K562 (cell line): Measurements from ENCODE around the gene NUP98. TPM values are rescaled to one million over a fixed set of nuclear protein-coding genes. Genes with fewer than 3 reads are reported as not detected.

Experiments
- BHLHE40 ChIP-seq: IDR thresholded peaks from 2 replicates; pipeline ENCODE4 v1.6.1; 2011; ENCODE audit warnings: low read length, improper control_type of control experiment
- BRCA1 ChIP-seq, 2 experiments: fragments of 450-650 bp in 1 of 2; sonication (generic) in 1 of 2; formaldehyde crosslinking in 1 of 2; IDR thresholded peaks; 2 replicates each; pipeline versions ENCODE4 v1.5.0 to v1.6.1; 2017 to 2020; ENCODE audit warnings: mild to moderate bottlenecking in 1 of 2, missing genetic modification reagents in 1 of 2
- CAMTA2 ChIP-seq: fragments of 250-450 bp; sonication (Bioruptor Pico); conservative IDR thresholded peaks from 2 replicates; pipeline ENCODE4 v1.5.1; 2022
- CBFB ChIP-seq: sonication (generic); formaldehyde crosslinking; IDR thresholded peaks from 2 replicates; pipeline ENCODE4 v1.4.0; 2020; ENCODE audit warnings: mild to moderate bottlenecking, missing genetic modification reagents
- CHD1 ChIP-seq: fragments of 200-600 bp; sonication (generic); IDR thresholded peaks from one replicate; pipeline ENCODE4 v1.6.1; 2012; ENCODE audit warnings: mild to moderate bottlenecking, moderate library complexity, low read length, inconsistent platforms
- EHMT2 ChIP-seq: fragments of 450-650 bp; IDR thresholded peaks from 2 replicates; pipeline ENCODE4 v1.6.1; 2018; ENCODE audit warnings: antibody characterized with exemption
- ERF ChIP-seq: fragments of 450-650 bp; formaldehyde crosslinking; IDR thresholded peaks from 2 replicates; pipeline ENCODE4 v1.4.0; 2020; ENCODE audit warnings: mild to moderate bottlenecking, mixed read lengths
- IRF9 ChIP-seq: fragments of 450-650 bp; IDR thresholded peaks from 2 replicates; pipeline ENCODE4 v1.6.1; 2016; ENCODE audit warnings: missing biosample characterization, missing genetic modification characterization
- KDM2B ChIP-seq: fragments of 250-450 bp; sonication (Bioruptor Pico); IDR thresholded peaks from 2 replicates; pipeline ENCODE4 v1.8.0; 2021; ENCODE audit warnings: mild to moderate bottlenecking, moderate library complexity
- MAFG ChIP-seq: fragments of 450-650 bp; conservative IDR thresholded peaks from 2 replicates; pipeline ENCODE4 v1.6.1; 2016; ENCODE audit warnings: missing genetic modification characterization, missing compliant biosample characterization
- MAFK ChIP-seq: IDR thresholded peaks from 2 replicates; pipeline ENCODE4 v1.6.1; 2011; ENCODE audit warnings: low read length, improper control_type of control experiment
- MTF1 ChIP-seq: fragments of 250-450 bp; sonication (Bioruptor Pico); IDR thresholded peaks from 2 replicates; pipeline ENCODE4 v1.9.0; 2021; ENCODE audit warnings: moderate library complexity, mild to moderate bottlenecking, inconsistent platforms, borderline replicate concordance
- NCOR1 ChIP-seq: fragments of 450-650 bp; IDR thresholded peaks from 2 replicates; pipeline ENCODE4 v1.6.1; 2016; ENCODE audit warnings: mild to moderate bottlenecking, moderate library complexity
- NFE2 ChIP-seq: IDR thresholded peaks from 2 replicates; pipeline ENCODE4 v1.6.1; 2014; ENCODE audit warnings: antibody characterized with exemption, low read depth
- SIRT6 ChIP-seq: IDR thresholded peaks from one replicate; pipeline ENCODE4 v1.6.1; 2012; ENCODE audit warnings: low read depth, mild to moderate bottlenecking, control low read depth, inconsistent platforms, low read length, moderate library complexity
- TAF9B ChIP-seq: fragments of 450-650 bp; IDR thresholded peaks from 2 replicates; pipeline ENCODE4 v1.6.1; 2018; ENCODE audit warnings: mild to moderate bottlenecking; ENCODE audit not compliant: partially characterized antibody
- TAL1 ChIP-seq: fragments of 450-650 bp; IDR thresholded peaks from 2 replicates; pipeline ENCODE4 v1.6.1; 2016; ENCODE audit warnings: mild to moderate bottlenecking
- TARDBP ChIP-seq: fragments of 450-650 bp; IDR thresholded peaks from 2 replicates; pipeline ENCODE4 v1.6.1; 2016
- TGIF2 ChIP-seq: sonication (generic); formaldehyde crosslinking; IDR thresholded peaks from 2 replicates; pipeline ENCODE4 v1.8.1; 2022; ENCODE audit warnings: mild to moderate bottlenecking, missing genetic modification reagents, moderate library complexity
- XRCC4 ChIP-seq: IDR thresholded peaks from one replicate; pipeline ENCODE4 v1.6.1; 2011; ENCODE audit not compliant: insufficient read depth, insufficient read length; ENCODE audit errors: extremely low read depth
- YBX1 ChIP-seq: fragments of 450-650 bp; IDR thresholded peaks from 2 replicates; pipeline ENCODE4 v1.7.1; 2016; ENCODE audit warnings: mild to moderate bottlenecking
- ZBTB26 ChIP-seq: fragments of 450-650 bp; formaldehyde crosslinking; IDR thresholded peaks from 2 replicates; pipeline ENCODE4 v1.4.0; 2022; ENCODE audit warnings: missing genetic modification characterization
- ZKSCAN1 ChIP-seq: fragments of 150-350 bp; IDR thresholded peaks from 2 replicates; pipeline ENCODE4 v1.6.1; 2016; ENCODE audit warnings: low read depth, low read length
- ZNF140 ChIP-seq: fragments of 250-450 bp; sonication (Bioruptor Pico); IDR thresholded peaks from 2 replicates; pipeline ENCODE4 v1.8.0; 2021; ENCODE audit warnings: moderate library complexity, mild to moderate bottlenecking, inconsistent platforms
- ZNF699 ChIP-seq: fragments of 250-450 bp; sonication (Bioruptor Pico); IDR thresholded peaks from 2 replicates; pipeline ENCODE4 v1.8.0; 2021; ENCODE audit warnings: mild to moderate bottlenecking, moderate library complexity; ENCODE audit not compliant: insufficient replicate concordance
- polyA plus RNA-seq, 8 experiments: library from polyadenylated mRNA; depleted of rRNA in 4 of 8; stranded (reverse) in 5 of 8; unstranded in 3 of 8; fragments of >200 nt; fragmentation: Nextera tagmentation in 2 of 8; fragmentation: Illumina TruSeq in 1 of 8; extraction: Ambion mirVana in 2 of 8; extraction: Trizol in 1 of 8; gene quantifications; 2 replicates each; pipeline versions ENCODE4 v1.2.1 to v1.2.3, GENCODE V29; 2011 to 2014; ENCODE audit warnings: inconsistent platforms in 1 of 8, missing spikeins in 1 of 8
- total RNA-seq, 7 experiments: library from RNA; depleted of rRNA in 6 of 7; stranded (reverse); fragments of >200 nt in 6 of 7; fragmentation: Illumina TruSeq in 2 of 7; extraction: Trizol in 2 of 7; gene quantifications; 2 replicates each; pipeline versions ENCODE4 v1.2.1 to v1.2.3, GENCODE V29; 2011 to 2021; ENCODE audit warnings: low replicate concordance in 1 of 7
- TF ChIP-seq, protein P1 (sequence below): IDR thresholded peaks from 2 replicates; pipeline ENCODE4 v1.6.1; 2012; ENCODE audit warnings: low read depth, low read length, improper control_type of control experiment, borderline replicate concordance

NUP98 gene
- total and polyA plus RNA-seq, 9 of the 15 experiments (the other 6 are each of a cell fraction or from before 2014, with no cell fraction given), result 45.1 to 196 (median 130) TPM

- no peak for TF ChIP-seq ZNF140 (CRISPR knock-in tag)
- no peak for TF ChIP-seq TARDBP
- TF ChIP-seq MAFK, result peak; percentile 25; the same call in 1 of the 2 replicates
- TF ChIP-seq YBX1, result no peak
- TF ChIP-seq ZBTB26, result no peak
- no peak for TF ChIP-seq NCOR1
- peak; percentile 3 for TF ChIP-seq CHD1
- TF ChIP-seq, protein P1, sequence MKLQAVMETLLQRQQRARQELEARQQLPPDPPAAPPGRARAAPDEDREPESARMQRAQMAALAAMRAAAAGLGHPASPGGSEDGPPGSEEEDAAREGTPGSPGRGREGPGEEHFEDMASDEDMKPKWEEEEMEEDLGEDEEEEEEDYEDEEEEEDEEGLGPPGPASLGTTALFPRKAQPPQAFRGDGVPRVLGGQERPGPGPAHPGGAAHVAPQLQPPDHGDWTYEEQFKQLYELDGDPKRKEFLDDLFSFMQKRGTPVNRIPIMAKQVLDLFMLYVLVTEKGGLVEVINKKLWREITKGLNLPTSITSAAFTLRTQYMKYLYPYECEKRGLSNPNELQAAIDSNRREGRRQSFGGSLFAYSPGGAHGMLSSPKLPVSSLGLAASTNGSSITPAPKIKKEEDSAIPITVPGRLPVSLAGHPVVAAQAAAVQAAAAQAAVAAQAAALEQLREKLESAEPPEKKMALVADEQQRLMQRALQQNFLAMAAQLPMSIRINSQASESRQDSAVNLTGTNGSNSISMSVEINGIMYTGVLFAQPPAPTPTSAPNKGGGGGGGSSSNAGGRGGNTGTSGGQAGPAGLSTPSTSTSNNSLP, result no peak
- TF ChIP-seq NFE2, result peak; percentile 47; the same call in 1 of the 2 replicates
- TF ChIP-seq ZNF699 (CRISPR knock-in tag), result no peak
- no peak for TF ChIP-seq MTF1
- no peak for TF ChIP-seq TAF9B
- TF ChIP-seq BHLHE40, result no peak
- TF ChIP-seq ERF (CRISPR knock-in tag), result no peak
- no peak for TF ChIP-seq BRCA1 (IDR thresholded peaks at IDR 0.05)
- TF ChIP-seq BRCA1 (CRISPR knock-in tag; IDR thresholded peaks at IDR 0.05), result no peak
- TF ChIP-seq CBFB (CRISPR knock-in tag), result no peak
- TF ChIP-seq KDM2B (CRISPR knock-in tag), result no peak
- no peak for TF ChIP-seq XRCC4
- peak; percentile 48; the same call in 1 of the 2 replicates for TF ChIP-seq MAFG (tag)
- TF ChIP-seq TAL1, result no peak
- peak; percentile 95 for TF ChIP-seq ZKSCAN1
- TF ChIP-seq IRF9 (tag), result no peak
- TF ChIP-seq CAMTA2 (CRISPR knock-in tag), result no peak
- TF ChIP-seq TGIF2, result no peak
- no peak for TF ChIP-seq SIRT6
- TF ChIP-seq EHMT2, result no peak
Measured at GRCh38 chr11:3795131-3796001, 2.0 kb downstream of the NUP98 start (continued).
